ENCODE results near the gene ZDHHC1. TPM values are rescaled to one million over a fixed set of nuclear protein-coding genes. Genes with fewer than 3 reads are reported as not detected.

The ZDHHC1 gene
- total and polyA plus RNA-seq, 2 of the 13 experiments (the other 11 are each of a cell fraction or from before 2014, with no cell fraction given): 0.51 to 1.1 TPM

- no peaks in the 10 kb centered on the region for H3K9me3 ChIP-seq (ENCODE audit: low read length)
- no TSS peak for BruUV-seq (replicated peaks)
- no peak overlapping the region for H3K9ac ChIP-seq (ENCODE audit: insufficient read depth, low read depth, low read length)
- ATAC-seq: no peak
- DNase-seq (ENCODE audit: low spot score): no peak
- H3K4me1 ChIP-seq (ENCODE audit: insufficient read depth, low read length): peaks cover 14% of the 10 kb centered on the region
- ChIA-PET POLR2A (interaction anchor here (1.3 to 1.9 kb wide), 3 partner anchors 34 to 37 kb away, joined by 3 to 15 read pairs (median 4); partner anchors contain the start of gene HSD11B2), CTCF (ENCODE audit: low intra/inter-chr PET ratio, low total read pairs) (interaction anchor here (1.1 to 5.3 kb wide), 2 partner anchors 36 to 115 kb away, joined by 4 to 98 read pairs; partner anchors contain the start of gene HSD11B2)
- no peaks in the 10 kb centered on the region for H3K27me3 ChIP-seq (ENCODE audit: control insufficient read depth in 1 of 2, insufficient read depth in 2 of 2, low read length in 2 of 2)
- H2AFZ ChIP-seq (ENCODE audit: low read length): no peak overlapping the region
- H3K36me3 ChIP-seq (replicated peaks in 1 of 2; ENCODE audit: control insufficient read depth in 1 of 2, insufficient read depth in 2 of 2, low read length in 2 of 2): peaks cover 4 to 13% of the 10 kb centered on the region in 2 experiments; a peak in 3 of 5 replicates
- H4K20me1 ChIP-seq (ENCODE audit: insufficient read depth, low read length): peaks cover 7% of the 10 kb centered on the region; the same call in 1 of the 2 replicates
- intact Hi-C loops (cut with micrococcal nuclease; ENCODE audit: unreplicated experiment): loop anchor here (2.0 kb wide), 1 partner anchor 18 kb away; no protein-coding TSS in a partner anchor
- H3K4me3 ChIP-seq (replicated peaks in 1 of 3; ENCODE audit: insufficient read depth in 1 of 3, low read depth in 2 of 3, low read length in 3 of 3): no peak overlapping the region
- no peak overlapping the region for H3K27ac ChIP-seq (ENCODE audit: extremely low read length, insufficient read depth, low read length)
- H3K79me2 ChIP-seq (ENCODE audit: insufficient read depth, low read length): peaks cover 16% of the 10 kb centered on the region
- WGBS (ENCODE audit: low lambda C conversion rate): 95% methylated on average over 2 of the region's 2 CpGs
- no peak overlapping the region for H3K4me2 ChIP-seq (ENCODE audit: low read depth, low read length)
- no peak for FAIRE-seq
- in situ Hi-C loops (cut with HindIII; ENCODE audit: extremely low pct_ligation_motif_present, low pct_unique_long_range_greater_than_20kb): no loop called here
- TF ChIP-seq ZNF318 (CRISPR knock-in tag; IDR thresholded peaks at IDR 0.05): no peak
- TF ChIP-seq ZNF513 (CRISPR knock-in tag; conservative IDR thresholded peaks at IDR 0.05): no peak
- TF ChIP-seq SSRP1 (CRISPR knock-in tag; IDR thresholded peaks at IDR 0.05): no peak
- no peak for TF ChIP-seq ZNF296 (CRISPR knock-in tag; conservative IDR thresholded peaks at IDR 0.05)
- no peak for TF ChIP-seq HIVEP1 (CRISPR knock-in tag; IDR thresholded peaks at IDR 0.05)
- no peak for TF ChIP-seq NFYC (CRISPR knock-in tag; IDR thresholded peaks at IDR 0.05)
- TF ChIP-seq ZZZ3 (CRISPR knock-in tag; IDR thresholded peaks at IDR 0.05; ENCODE audit: borderline replicate concordance): no peak
- no peak for TF ChIP-seq ZNF234 (CRISPR knock-in tag; conservative IDR thresholded peaks at IDR 0.05)
- no peak for TF ChIP-seq POGK (CRISPR knock-in tag; conservative IDR thresholded peaks at IDR 0.05)
- TF ChIP-seq ZNF484 (CRISPR knock-in tag; IDR thresholded peaks at IDR 0.05; ENCODE audit: borderline replicate concordance, low read depth): no peak
- no peak for TF ChIP-seq CHCHD3 (CRISPR knock-in tag; IDR thresholded peaks at IDR 0.05)
- no peak for TF ChIP-seq ZFP36 (IDR thresholded peaks at IDR 0.05; ENCODE audit: borderline replicate concordance, low read depth, low read length, partially characterized antibody)
Observed at GRCh38 chr16:67464565-67464964, 48.3 kb upstream of the ZDHHC1 start.

Measured in HepG2 (cell line).